WTC11 (cell line): ENCODE data around the gene CARS2. TPM values are rescaled to one million over a fixed set of nuclear protein-coding genes. Genes with fewer than 3 reads are reported as not detected.
"Not testable (repeated sequence)": the region's sequence is repeated elsewhere in the genome, so short reads cannot be mapped to it uniquely, and the experiment has no call there.

Experiments used
- ATAC-seq: fragments of 200-7000 bp; cut with Tn5 transposase; 2 replicates; pipeline ENCODE4 v1.10.0; 2021; ENCODE audit warnings: mild to moderate bottlenecking, moderate library complexity
- CTCF ChIA-PET: fragments of 300-600 bp; sonication (Branson Sonifier 250); formaldehyde crosslinking; loops from one replicate; lab custom pipeline; 2021; ENCODE audit warnings: antibody characterized with exemption; lab: Charles Lee
- POLR2A ChIA-PET: fragments of 350-600 bp; sonication (Branson Sonifier 250); formaldehyde crosslinking; loops from one replicate; lab custom pipeline; 2021; ENCODE audit warnings: antibody characterized with exemption; lab: Charles Lee
- DNase-seq: peaks from one replicate; pipeline ENCODE4 v3.0.0; 2021; ENCODE audit warnings: low spot score
- H3K27ac Mint-ChIP-seq: 2 replicates; pipeline ENCODE4 v1.8.0; 2021; ENCODE audit warnings: mixed read lengths
- H3K27me3 Mint-ChIP-seq: 2 replicates; pipeline ENCODE4 v1.8.0; 2021; ENCODE audit warnings: low read depth, mild to moderate bottlenecking, moderate library complexity, mixed read lengths
- H3K36me3 Mint-ChIP-seq: 2 replicates; pipeline ENCODE4 v1.8.0; 2021; ENCODE audit warnings: mixed read lengths
- H3K4me1 Mint-ChIP-seq: 2 replicates; pipeline ENCODE4 v1.8.0; 2022; ENCODE audit warnings: mixed read lengths
- H3K4me3 Mint-ChIP-seq: 2 replicates; pipeline ENCODE4 v1.8.0; 2021; ENCODE audit warnings: mild to moderate bottlenecking, moderate library complexity, mixed read lengths
- H3K9me3 Mint-ChIP-seq: 2 replicates; pipeline ENCODE4 v1.8.0; 2021; ENCODE audit warnings: mixed read lengths
- ATF1 ChIP-seq: sonication (generic); formaldehyde crosslinking; IDR thresholded peaks from 2 replicates; pipeline ENCODE4 v1.8.1; 2023; ENCODE audit warnings: mild to moderate bottlenecking, moderate library complexity, missing genetic modification reagents
- CREM ChIP-seq: sonication (generic); formaldehyde crosslinking; IDR thresholded peaks from 2 replicates; pipeline ENCODE4 v1.8.1; 2022; ENCODE audit warnings: mild to moderate bottlenecking, missing genetic modification reagents, moderate library complexity
- FOXJ3 ChIP-seq: sonication (generic); formaldehyde crosslinking; IDR thresholded peaks from 2 replicates; pipeline ENCODE4 v1.9.0; 2021; ENCODE audit warnings: missing genetic modification reagents, mild to moderate bottlenecking, borderline replicate concordance
- GABPB1 ChIP-seq: sonication (generic); formaldehyde crosslinking; IDR thresholded peaks from 2 replicates; pipeline ENCODE4 v1.8.1; 2023; ENCODE audit warnings: mild to moderate bottlenecking, missing genetic modification reagents
- HMGA2 ChIP-seq: fragments of 250-450 bp; sonication (Bioruptor Pico); IDR thresholded peaks from 2 replicates; pipeline ENCODE4 v1.4.0; 2021; ENCODE audit warnings: mild to moderate bottlenecking, moderate library complexity
- JUN ChIP-seq: sonication (generic); formaldehyde crosslinking; IDR thresholded peaks from 2 replicates; pipeline ENCODE4 v1.8.0; 2023; ENCODE audit warnings: mild to moderate bottlenecking, missing genetic modification reagents
- MXD4 ChIP-seq: fragments of 250-450 bp; sonication (Bioruptor Pico); IDR thresholded peaks from 2 replicates; pipeline ENCODE4 v1.8.0; 2021; ENCODE audit warnings: mild to moderate bottlenecking, moderate library complexity, borderline replicate concordance
- MYBL2 ChIP-seq: sonication (generic); formaldehyde crosslinking; IDR thresholded peaks from 2 replicates; pipeline ENCODE4 v1.8.1; 2023; ENCODE audit warnings: mild to moderate bottlenecking, moderate library complexity, missing genetic modification reagents
- NR3C1 ChIP-seq: sonication (generic); formaldehyde crosslinking; conservative IDR thresholded peaks from 2 replicates; pipeline ENCODE4 v1.8.1; 2023; ENCODE audit warnings: low read depth, mild to moderate bottlenecking, missing genetic modification reagents
- SP1 ChIP-seq: sonication (generic); formaldehyde crosslinking; conservative IDR thresholded peaks from 2 replicates; pipeline ENCODE4 v1.8.1; 2022; ENCODE audit warnings: missing genetic modification reagents
- ZNF232 ChIP-seq: sonication (generic); formaldehyde crosslinking; IDR thresholded peaks from 2 replicates; pipeline ENCODE4 v1.8.0; 2022; ENCODE audit warnings: mild to moderate bottlenecking, missing genetic modification reagents
- ZNF317 ChIP-seq: sonication (generic); formaldehyde crosslinking; IDR thresholded peaks from 2 replicates; pipeline ENCODE4 v1.8.1; 2023; ENCODE audit warnings: low read depth, mild to moderate bottlenecking, moderate library complexity, missing genetic modification reagents, borderline replicate concordance
- ZNF671 ChIP-seq: fragments of 250-450 bp; sonication (Bioruptor Pico); IDR thresholded peaks from 2 replicates; pipeline ENCODE4 v1.8.0; 2021; ENCODE audit warnings: mild to moderate bottlenecking
- total RNA-seq: library from RNA; stranded (reverse); gene quantifications from 3 replicates; pipeline ENCODE4 v1.2.3, GENCODE V29; 2021
- TF ChIP-seq, protein P1 (sequence below): sonication (generic); formaldehyde crosslinking; IDR thresholded peaks from 2 replicates; pipeline ENCODE4 v1.8.1; 2023; ENCODE audit warnings: mild to moderate bottlenecking, missing genetic modification reagents
- TF ChIP-seq, protein P2 (sequence below): fragments of 250-450 bp; sonication (Bioruptor Pico); IDR thresholded peaks from 2 replicates; pipeline ENCODE4 v2.1.2; 2022; ENCODE audit warnings: mild to moderate bottlenecking, moderate library complexity
- TF ChIP-seq, protein P3 (sequence below): fragments of 250-450 bp; sonication (Bioruptor Pico); IDR thresholded peaks from 2 replicates; pipeline ENCODE4 v1.8.0; 2021; ENCODE audit warnings: mild to moderate bottlenecking
- TF ChIP-seq, protein P4 (sequence below): fragments of 250-450 bp; sonication (Bioruptor Pico); IDR thresholded peaks from 2 replicates; pipeline ENCODE4 v1.9.0; 2021; ENCODE audit warnings: mild to moderate bottlenecking
- TF ChIP-seq, protein P5 (sequence below): sonication (generic); formaldehyde crosslinking; IDR thresholded peaks from 2 replicates; pipeline ENCODE4 v1.8.0; 2023; ENCODE audit warnings: missing genetic modification reagents
- TF ChIP-seq, protein P6 (sequence below): sonication (generic); formaldehyde crosslinking; IDR thresholded peaks from 2 replicates; pipeline ENCODE4 v1.8.1; 2022; ENCODE audit warnings: low read depth, missing genetic modification reagents, borderline replicate concordance
- TF ChIP-seq, protein P7 (sequence below): sonication (generic); formaldehyde crosslinking; IDR thresholded peaks from 2 replicates; pipeline ENCODE4 v1.8.1; 2023; ENCODE audit warnings: mild to moderate bottlenecking, missing genetic modification reagents

The CARS2 gene
- total RNA-seq, 1 experiment from 2014 or later: 39.9 TPM

DNA sequence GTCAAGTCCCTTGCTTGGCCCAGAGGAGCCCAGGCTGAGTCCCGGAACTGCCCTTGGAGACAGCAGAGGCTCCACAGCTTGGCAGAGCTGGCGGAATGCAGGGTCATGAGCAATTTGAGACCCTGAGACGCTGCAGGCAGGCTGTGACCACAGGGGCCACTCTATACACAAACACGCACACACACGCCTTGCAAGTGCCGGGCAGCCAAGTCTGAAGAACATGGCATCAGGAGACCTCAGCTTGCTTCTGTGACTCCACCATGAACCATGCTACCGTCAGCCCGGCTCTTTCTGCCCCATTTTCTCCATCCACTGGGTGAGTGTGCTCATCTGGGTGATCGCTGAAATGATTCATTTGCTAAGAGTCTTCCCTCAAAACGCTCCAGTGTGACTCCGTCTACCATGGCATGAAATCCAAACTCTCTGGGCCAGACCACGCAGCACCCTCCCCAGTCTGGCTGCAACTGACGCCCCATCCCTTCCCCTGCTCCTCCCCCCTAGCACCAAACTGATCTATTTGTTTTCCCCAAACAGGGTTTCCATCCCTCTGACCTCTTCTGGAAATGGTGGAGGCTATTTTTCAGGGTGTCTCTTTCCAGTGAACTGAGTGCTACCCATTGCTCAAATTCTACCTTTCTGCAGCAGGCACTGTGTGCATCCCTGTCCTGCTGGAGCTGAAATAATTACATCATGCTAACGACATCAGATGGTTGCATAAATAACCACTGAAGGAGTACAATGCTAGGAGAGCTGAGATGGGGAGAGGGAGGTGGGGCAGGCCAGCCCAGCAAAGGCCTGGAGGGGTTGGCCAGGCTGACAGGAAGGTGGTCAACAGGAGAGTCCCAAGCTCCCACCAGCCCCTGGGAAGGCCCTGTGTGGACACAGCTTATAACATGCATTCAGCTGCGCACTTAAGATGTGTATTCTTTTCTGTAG, 3.1 kb downstream of the CARS2 start (continued):
- TF ChIP-seq, protein P1, sequence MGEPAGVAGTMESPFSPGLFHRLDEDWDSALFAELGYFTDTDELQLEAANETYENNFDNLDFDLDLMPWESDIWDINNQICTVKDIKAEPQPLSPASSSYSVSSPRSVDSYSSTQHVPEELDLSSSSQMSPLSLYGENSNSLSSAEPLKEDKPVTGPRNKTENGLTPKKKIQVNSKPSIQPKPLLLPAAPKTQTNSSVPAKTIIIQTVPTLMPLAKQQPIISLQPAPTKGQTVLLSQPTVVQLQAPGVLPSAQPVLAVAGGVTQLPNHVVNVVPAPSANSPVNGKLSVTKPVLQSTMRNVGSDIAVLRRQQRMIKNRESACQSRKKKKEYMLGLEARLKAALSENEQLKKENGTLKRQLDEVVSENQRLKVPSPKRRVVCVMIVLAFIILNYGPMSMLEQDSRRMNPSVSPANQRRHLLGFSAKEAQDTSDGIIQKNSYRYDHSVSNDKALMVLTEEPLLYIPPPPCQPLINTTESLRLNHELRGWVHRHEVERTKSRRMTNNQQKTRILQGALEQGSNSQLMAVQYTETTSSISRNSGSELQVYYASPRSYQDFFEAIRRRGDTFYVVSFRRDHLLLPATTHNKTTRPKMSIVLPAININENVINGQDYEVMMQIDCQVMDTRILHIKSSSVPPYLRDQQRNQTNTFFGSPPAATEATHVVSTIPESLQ (CRISPR knock-in tag): no peak
- no peak for TF ChIP-seq ZNF232
- TF ChIP-seq, protein P2, sequence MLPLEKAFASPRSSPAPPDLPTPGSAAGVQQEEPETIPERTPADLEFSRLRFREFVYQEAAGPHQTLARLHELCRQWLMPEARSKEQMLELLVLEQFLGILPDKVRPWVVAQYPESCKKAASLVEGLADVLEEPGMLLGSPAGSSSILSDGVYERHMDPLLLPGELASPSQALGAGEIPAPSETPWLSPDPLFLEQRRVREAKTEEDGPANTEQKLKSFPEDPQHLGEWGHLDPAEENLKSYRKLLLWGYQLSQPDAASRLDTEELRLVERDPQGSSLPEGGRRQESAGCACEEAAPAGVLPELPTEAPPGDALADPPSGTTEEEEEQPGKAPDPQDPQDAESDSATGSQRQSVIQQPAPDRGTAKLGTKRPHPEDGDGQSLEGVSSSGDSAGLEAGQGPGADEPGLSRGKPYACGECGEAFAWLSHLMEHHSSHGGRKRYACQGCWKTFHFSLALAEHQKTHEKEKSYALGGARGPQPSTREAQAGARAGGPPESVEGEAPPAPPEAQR: no peak
- TF ChIP-seq, protein P3, sequence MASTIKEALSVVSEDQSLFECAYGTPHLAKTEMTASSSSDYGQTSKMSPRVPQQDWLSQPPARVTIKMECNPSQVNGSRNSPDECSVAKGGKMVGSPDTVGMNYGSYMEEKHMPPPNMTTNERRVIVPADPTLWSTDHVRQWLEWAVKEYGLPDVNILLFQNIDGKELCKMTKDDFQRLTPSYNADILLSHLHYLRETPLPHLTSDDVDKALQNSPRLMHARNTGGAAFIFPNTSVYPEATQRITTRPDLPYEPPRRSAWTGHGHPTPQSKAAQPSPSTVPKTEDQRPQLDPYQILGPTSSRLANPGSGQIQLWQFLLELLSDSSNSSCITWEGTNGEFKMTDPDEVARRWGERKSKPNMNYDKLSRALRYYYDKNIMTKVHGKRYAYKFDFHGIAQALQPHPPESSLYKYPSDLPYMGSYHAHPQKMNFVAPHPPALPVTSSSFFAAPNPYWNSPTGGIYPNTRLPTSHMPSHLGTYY: no peak
- TF ChIP-seq FOXJ3 (CRISPR knock-in tag): no peak
- TF ChIP-seq ZNF317 (CRISPR knock-in tag): no peak
- no peak for TF ChIP-seq NR3C1 (CRISPR knock-in tag)
- no peak for TF ChIP-seq HMGA2 (CRISPR knock-in tag)
- TF ChIP-seq, protein P4, sequence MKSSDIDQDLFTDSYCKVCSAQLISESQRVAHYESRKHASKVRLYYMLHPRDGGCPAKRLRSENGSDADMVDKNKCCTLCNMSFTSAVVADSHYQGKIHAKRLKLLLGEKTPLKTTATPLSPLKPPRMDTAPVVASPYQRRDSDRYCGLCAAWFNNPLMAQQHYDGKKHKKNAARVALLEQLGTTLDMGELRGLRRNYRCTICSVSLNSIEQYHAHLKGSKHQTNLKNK: no peak

DNA sequence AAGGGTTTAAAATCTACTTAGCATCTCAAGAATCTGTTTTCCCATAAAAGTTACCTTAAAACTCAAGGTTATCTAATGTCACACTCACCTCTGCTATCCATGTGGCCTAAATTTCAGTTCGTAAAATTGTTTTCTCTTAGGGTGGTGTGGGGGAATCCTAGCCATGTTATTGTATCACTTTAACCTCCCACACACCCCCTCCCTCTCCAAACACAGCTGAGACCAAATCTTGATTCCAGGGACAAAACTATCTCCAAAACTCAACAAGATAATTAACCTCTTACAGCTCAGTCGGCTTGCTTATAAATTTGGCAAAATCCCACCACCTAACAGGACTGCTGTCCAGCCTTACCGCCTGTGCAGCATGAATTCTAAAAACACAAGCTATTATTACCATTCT, 3.8 kb downstream of the CARS2 start:
- no peaks in the 10 kb centered on the region; the same call in 1 of the 2 replicates for H3K27me3 Mint-ChIP-seq
- no peak for TF ChIP-seq MYBL2 (CRISPR knock-in tag)
- no peak for TF ChIP-seq JUN (CRISPR knock-in tag)
- H3K4me1 Mint-ChIP-seq: peaks cover 23% of the 10 kb centered on the region
- H3K27ac Mint-ChIP-seq: no peak overlapping the region
- H3K9me3 Mint-ChIP-seq: no peaks in the 10 kb centered on the region
- CTCF ChIA-PET: interaction anchor here (1.2 kb wide), 1 partner anchor 21 kb away, joined by 3 read pairs; no protein-coding TSS in a partner anchor
- ATAC-seq (no peak), DNase-seq (no peak)
- no peak overlapping the region for H3K4me3 Mint-ChIP-seq
- POLR2A ChIA-PET: no interaction called here
- peaks cover 44% of the 10 kb centered on the region for H3K36me3 Mint-ChIP-seq

DNA sequence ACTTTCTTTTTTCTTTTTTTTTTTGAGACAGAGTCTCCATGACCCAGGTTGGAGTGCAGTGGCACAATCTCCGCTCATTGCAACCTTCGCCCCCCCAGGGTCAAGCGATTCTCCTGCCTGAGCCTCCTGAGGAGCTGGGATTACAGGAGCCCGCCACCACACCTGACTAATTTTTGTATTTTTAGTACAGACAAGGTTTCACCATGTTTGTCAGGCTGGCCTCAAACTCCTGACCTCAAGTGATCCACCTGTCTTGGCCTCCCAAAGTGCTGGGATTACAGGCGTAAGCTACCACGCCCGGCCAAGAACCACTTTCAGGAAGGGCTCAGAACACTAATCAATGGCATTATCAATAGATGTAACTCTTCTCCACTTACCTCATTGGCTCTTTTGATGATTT, 4.9 kb downstream of the CARS2 start:
- Mint-ChIP-seq H3K4me1 (peaks cover 15% of the 10 kb centered on the region), H3K36me3 (peaks cover 51% of the 10 kb centered on the region)
- POLR2A ChIA-PET: interaction anchor here (0.7 kb wide), 1 partner anchor 49 kb away, joined by 3 read pairs; no protein-coding TSS in a partner anchor
- DNase-seq, CTCF ChIA-PET, H3K27ac Mint-ChIP-seq, H3K27me3 Mint-ChIP-seq, ATAC-seq, H3K4me3 Mint-ChIP-seq, H3K9me3 Mint-ChIP-seq: not testable (repeated sequence)

DNA sequence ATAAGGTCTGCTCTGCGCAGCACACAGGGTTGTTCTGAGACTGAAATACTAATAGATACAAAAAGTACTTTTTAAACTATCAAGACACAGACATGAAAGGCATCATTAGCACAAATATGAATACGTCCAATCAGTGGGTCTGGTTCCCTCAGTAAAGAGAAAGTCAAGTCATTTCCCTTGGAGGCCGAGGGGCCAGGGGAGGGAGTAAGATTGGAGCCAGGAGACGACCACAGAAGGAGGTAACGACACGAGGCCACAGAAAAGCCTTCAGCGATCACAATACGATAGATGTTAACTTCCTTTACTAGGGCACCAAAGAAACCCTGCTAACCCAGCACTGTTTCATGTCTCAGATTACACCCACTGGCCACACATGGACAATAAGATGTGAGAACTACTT, 5.3 kb downstream of the CARS2 start:
- no peak overlapping the region for H3K27ac Mint-ChIP-seq
- TF ChIP-seq, protein P5, sequence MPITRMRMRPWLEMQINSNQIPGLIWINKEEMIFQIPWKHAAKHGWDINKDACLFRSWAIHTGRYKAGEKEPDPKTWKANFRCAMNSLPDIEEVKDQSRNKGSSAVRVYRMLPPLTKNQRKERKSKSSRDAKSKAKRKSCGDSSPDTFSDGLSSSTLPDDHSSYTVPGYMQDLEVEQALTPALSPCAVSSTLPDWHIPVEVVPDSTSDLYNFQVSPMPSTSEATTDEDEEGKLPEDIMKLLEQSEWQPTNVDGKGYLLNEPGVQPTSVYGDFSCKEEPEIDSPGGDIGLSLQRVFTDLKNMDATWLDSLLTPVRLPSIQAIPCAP (CRISPR knock-in tag): no peak
- TF ChIP-seq, protein P6, sequence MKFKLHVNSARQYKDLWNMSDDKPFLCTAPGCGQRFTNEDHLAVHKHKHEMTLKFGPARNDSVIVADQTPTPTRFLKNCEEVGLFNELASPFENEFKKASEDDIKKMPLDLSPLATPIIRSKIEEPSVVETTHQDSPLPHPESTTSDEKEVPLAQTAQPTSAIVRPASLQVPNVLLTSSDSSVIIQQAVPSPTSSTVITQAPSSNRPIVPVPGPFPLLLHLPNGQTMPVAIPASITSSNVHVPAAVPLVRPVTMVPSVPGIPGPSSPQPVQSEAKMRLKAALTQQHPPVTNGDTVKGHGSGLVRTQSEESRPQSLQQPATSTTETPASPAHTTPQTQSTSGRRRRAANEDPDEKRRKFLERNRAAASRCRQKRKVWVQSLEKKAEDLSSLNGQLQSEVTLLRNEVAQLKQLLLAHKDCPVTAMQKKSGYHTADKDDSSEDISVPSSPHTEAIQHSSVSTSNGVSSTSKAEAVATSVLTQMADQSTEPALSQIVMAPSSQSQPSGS (CRISPR knock-in tag): no peak
- no peak for TF ChIP-seq SP1 (CRISPR knock-in tag)
- TF ChIP-seq ZNF671 (CRISPR knock-in tag): no peak
- no peak for TF ChIP-seq CREM (CRISPR knock-in tag)
- TF ChIP-seq, protein P7, sequence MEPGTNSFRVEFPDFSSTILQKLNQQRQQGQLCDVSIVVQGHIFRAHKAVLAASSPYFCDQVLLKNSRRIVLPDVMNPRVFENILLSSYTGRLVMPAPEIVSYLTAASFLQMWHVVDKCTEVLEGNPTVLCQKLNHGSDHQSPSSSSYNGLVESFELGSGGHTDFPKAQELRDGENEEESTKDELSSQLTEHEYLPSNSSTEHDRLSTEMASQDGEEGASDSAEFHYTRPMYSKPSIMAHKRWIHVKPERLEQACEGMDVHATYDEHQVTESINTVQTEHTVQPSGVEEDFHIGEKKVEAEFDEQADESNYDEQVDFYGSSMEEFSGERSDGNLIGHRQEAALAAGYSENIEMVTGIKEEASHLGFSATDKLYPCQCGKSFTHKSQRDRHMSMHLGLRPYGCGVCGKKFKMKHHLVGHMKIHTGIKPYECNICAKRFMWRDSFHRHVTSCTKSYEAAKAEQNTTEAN (CRISPR knock-in tag): no peak
- no peak for TF ChIP-seq MXD4 (CRISPR knock-in tag)
- no peak for TF ChIP-seq ATF1 (CRISPR knock-in tag)
- no peak for TF ChIP-seq GABPB1 (CRISPR knock-in tag)
- ChIA-PET CTCF (no interaction called here), POLR2A (interaction anchor here (0.7 kb wide), 1 partner anchor 49 kb away, joined by 3 read pairs; no protein-coding TSS in a partner anchor)
- H3K36me3 Mint-ChIP-seq: peaks cover 54% of the 10 kb centered on the region
- no peak for ATAC-seq
- no peaks in the 10 kb centered on the region for H3K27me3 Mint-ChIP-seq
- peaks cover 15% of the 10 kb centered on the region for H3K4me1 Mint-ChIP-seq
- H3K9me3 Mint-ChIP-seq: no peaks in the 10 kb centered on the region
- DNase-seq: no peak
- H3K4me3 Mint-ChIP-seq: no peak overlapping the region
